ENCODE data around the gene VSTM2L. TPM values are rescaled to one million over a fixed set of nuclear protein-coding genes. Genes with fewer than 3 reads are reported as not detected.

The VSTM2L gene
- total and polyA plus RNA-seq, 2 of the 13 experiments (the other 11 are each of a cell fraction or from before 2014, with no cell fraction given): not detected

GRCh38 chr20:37940858-37941257, 37.9 kb downstream of the VSTM2L start:
- Histone ChIP-seq H3K79me2 (ENCODE audit: insufficient read depth, low read length) (no peaks in the 10 kb centered on the region), H2AFZ (ENCODE audit: low read length) (no peak overlapping the region), H3K27ac (ENCODE audit: extremely low read length, insufficient read depth, low read length) (no peak overlapping the region), H3K9me3 (ENCODE audit: low read length) (no peaks in the 10 kb centered on the region), H3K4me3 (replicated peaks in 1 of 3; ENCODE audit: insufficient read depth in 1 of 3, low read depth in 2 of 3, low read length in 3 of 3) (no peak overlapping the region), H3K27me3 (ENCODE audit: control insufficient read depth in 1 of 2, insufficient read depth in 2 of 2, low read length in 2 of 2) (peaks cover 8 to 9% of the 10 kb centered on the region in 2 experiments; a peak in 3 of 5 replicates), H3K9ac (ENCODE audit: insufficient read depth, low read depth, low read length) (no peak overlapping the region), H3K36me3 (replicated peaks in 1 of 2; ENCODE audit: control insufficient read depth in 1 of 2, insufficient read depth in 2 of 2, low read length in 2 of 2) (no peaks in the 10 kb centered on the region), H4K20me1 (ENCODE audit: insufficient read depth, low read length) (no peaks in the 10 kb centered on the region), H3K4me2 (ENCODE audit: low read depth, low read length) (no peak overlapping the region), H3K4me1 (ENCODE audit: insufficient read depth, low read length) (peaks cover 14% of the 10 kb centered on the region)
- no TSS peak for BruUV-seq (replicated peaks)
- WGBS (ENCODE audit: low lambda C conversion rate): 31% methylated on average over 6 of the region's 6 CpGs
- ATAC-seq (no peak), FAIRE-seq (no peak), DNase-seq (ENCODE audit: low spot score) (no peak)
- intact Hi-C loops (cut with micrococcal nuclease; ENCODE audit: unreplicated experiment): loop anchor here (1.0 to 5.0 kb wide), 2 partner anchors 52 to 281 kb away; no protein-coding TSS in a partner anchor
- ChIA-PET POLR2A (interaction anchor here (1.1 kb wide), 1 partner anchor 45 kb away, joined by 4 read pairs; no protein-coding TSS in a partner anchor), CTCF (ENCODE audit: low intra/inter-chr PET ratio, low total read pairs) (interaction anchor here (1.1 to 2.6 kb wide), 2 partner anchors 52 to 282 kb away, joined by 4 to 19 read pairs; no protein-coding TSS in a partner anchor)
- in situ Hi-C loops (cut with HindIII; ENCODE audit: extremely low pct_ligation_motif_present, low pct_unique_long_range_greater_than_20kb): no loop called here
- TF ChIP-seq ZNF513 (CRISPR knock-in tag; conservative IDR thresholded peaks at IDR 0.05) (no peak), TGIF2 (CRISPR knock-in tag; IDR thresholded peaks at IDR 0.05) (0 out of 2 replicates have a peak, but pooled peaks have one; percentile 6), ARID4A (CRISPR knock-in tag; IDR thresholded peaks at IDR 0.05; ENCODE audit: borderline replicate concordance) (0 out of 2 replicates have a peak, but pooled peaks have one; percentile 22), SOX6 (IDR thresholded peaks at IDR 0.05) (no peak), SOX6 (CRISPR knock-in tag; IDR thresholded peaks at IDR 0.05) (no peak), ZNF317 (CRISPR knock-in tag; IDR thresholded peaks at IDR 0.05) (no peak), ZFY (CRISPR knock-in tag; IDR thresholded peaks at IDR 0.05) (no peak)

All from HepG2 (cell line).